Measurements from ENCODE around the gene NRXN2. TPM values are rescaled to one million over a fixed set of nuclear protein-coding genes. Genes with fewer than 3 reads are reported as not detected.

The NRXN2 gene
- total and polyA plus RNA-seq, 2 of the 13 experiments (the other 11 are each of a cell fraction or from before 2014, with no cell fraction given): not detected

DNA sequence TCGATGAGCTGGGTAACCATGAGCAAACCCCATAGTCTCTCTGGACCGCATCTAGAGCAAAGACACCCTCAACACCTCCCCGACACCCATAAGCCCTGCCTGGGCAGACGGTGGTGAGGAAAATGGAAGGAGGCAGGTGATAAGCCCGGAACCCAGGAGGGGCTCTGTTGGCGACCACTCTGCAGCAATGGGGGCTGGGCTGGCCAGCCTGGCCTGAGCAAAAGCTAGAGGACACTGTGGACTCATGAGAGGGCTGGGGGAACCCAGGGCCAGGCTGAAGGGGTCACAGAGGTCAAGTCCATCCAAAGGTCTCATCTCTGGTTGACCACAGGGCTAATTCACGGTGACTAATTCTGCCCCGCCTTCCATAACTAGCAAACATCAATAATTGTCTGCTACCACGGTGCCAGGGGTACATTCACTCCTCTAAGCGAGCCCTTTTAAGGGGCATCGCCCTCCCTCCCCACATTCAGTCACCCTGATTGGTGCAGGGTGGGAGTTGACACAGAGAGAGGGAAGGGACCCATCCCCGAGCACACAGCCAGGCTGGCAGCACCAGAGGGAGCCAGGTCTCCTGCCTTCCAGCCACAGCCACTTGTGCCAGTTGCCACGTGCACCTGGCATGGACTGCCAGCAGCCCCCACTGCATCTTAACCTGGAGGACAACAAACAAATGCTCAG, 32.8 kb upstream of the NRXN2 start:
- Histone ChIP-seq H3K9ac (ENCODE audit: insufficient read depth, low read depth, low read length) (no peak overlapping the region), H3K4me1 (ENCODE audit: insufficient read depth, low read length) (peaks cover 50% of the 10 kb centered on the region), H3K79me2 (ENCODE audit: insufficient read depth, low read length) (no peaks in the 10 kb centered on the region), H3K9me3 (ENCODE audit: low read length) (no peaks in the 10 kb centered on the region), H3K36me3 (replicated peaks in 1 of 2; ENCODE audit: control insufficient read depth in 1 of 2, insufficient read depth in 2 of 2, low read length in 2 of 2) (no peaks in the 10 kb centered on the region), H3K27me3 (ENCODE audit: control insufficient read depth in 1 of 2, insufficient read depth in 2 of 2, low read length in 2 of 2) (peaks cover 3 to 15% of the 10 kb centered on the region in 2 experiments; a peak in 3 of 5 replicates), H3K27ac (ENCODE audit: extremely low read length, insufficient read depth, low read length) (no peak overlapping the region), H4K20me1 (ENCODE audit: insufficient read depth, low read length) (no peaks in the 10 kb centered on the region; the same call in 1 of the 2 replicates), H3K4me3 (replicated peaks in 1 of 3; ENCODE audit: insufficient read depth in 1 of 3, low read depth in 2 of 3, low read length in 3 of 3) (no peak overlapping the region), H2AFZ (ENCODE audit: low read length) (no peak overlapping the region), H3K4me2 (ENCODE audit: low read depth, low read length) (no peak overlapping the region)
- in situ Hi-C loops (cut with HindIII; ENCODE audit: extremely low pct_ligation_motif_present, low pct_unique_long_range_greater_than_20kb): no loop called here
- TF ChIP-seq SSRP1 (CRISPR knock-in tag; IDR thresholded peaks at IDR 0.05) (no peak), PCBP2 (optimal IDR thresholded peaks at IDR 0.05; ENCODE audit: low read depth, low read length, poor library complexity, severe bottlenecking) (no peak), PRDM10 (CRISPR knock-in tag; IDR thresholded peaks at IDR 0.05; ENCODE audit: low read depth) (no peak), ZBTB4 (CRISPR knock-in tag; IDR thresholded peaks at IDR 0.05; ENCODE audit: borderline replicate concordance) (no peak), NR2F1 (CRISPR knock-in tag; IDR thresholded peaks at IDR 0.05) (peak in 1 of 2 experiments; percentile 62; a peak in 1 of 4 replicates), ZNF256 (CRISPR knock-in tag; conservative IDR thresholded peaks at IDR 0.05) (no peak), BORCS8-MEF2B (CRISPR knock-in tag; IDR thresholded peaks at IDR 0.05) (no peak), PLRG1 (conservative IDR thresholded peaks at IDR 0.05) (no peak)
- no peak for DNase-seq (ENCODE audit: low spot score)
- intact Hi-C loops (cut with micrococcal nuclease; ENCODE audit: unreplicated experiment): no loop called here
- BruUV-seq (replicated peaks): no TSS peak
- no peak for ATAC-seq
- 49% methylated on average over 9 of the region's 13 CpGs for WGBS (ENCODE audit: low lambda C conversion rate)
- ChIA-PET POLR2A (no interaction called here), CTCF (ENCODE audit: low intra/inter-chr PET ratio, low total read pairs) (no interaction called here)
- no peak for FAIRE-seq
